H9 (cell line): ENCODE measurements around the gene STAC. TPM values are rescaled to one million over a fixed set of nuclear protein-coding genes. Genes with fewer than 3 reads are reported as not detected.
A peak's percentile ranks its signal among the peaks of the same experiment; 100 is the strongest.

Source experiments
- DNase-seq: peaks from one replicate; pipeline ENCODE4 v3.0.0-alpha.2; 2017
- H2AFZ ChIP-seq: one replicate; pipeline ENCODE4 v1.6.1; 2013; ENCODE audit warnings: mild to moderate bottlenecking, low read length, control low read depth, moderate library complexity
- H2AK5ac ChIP-seq: 2 replicates; pipeline ENCODE4 v1.6.1; 2013; ENCODE audit warnings: low read length, control low read depth, mixed read lengths; ENCODE audit not compliant: insufficient read length
- H2BK120ac ChIP-seq: one replicate; pipeline ENCODE4 v1.6.1; 2013; ENCODE audit warnings: low read depth, mild to moderate bottlenecking, low read length, control low read depth, inconsistent platforms; ENCODE audit not compliant: poor library complexity, severe bottlenecking
- H2BK12ac ChIP-seq: 2 replicates; pipeline ENCODE4 v1.6.1; 2013; ENCODE audit warnings: low read length, control low read depth, mixed read lengths, low read depth; ENCODE audit not compliant: insufficient read length
- H2BK15ac ChIP-seq: 2 replicates; pipeline ENCODE4 v1.6.1; 2013; ENCODE audit warnings: low read depth, low read length, control low read depth
- H2BK20ac ChIP-seq: one replicate; pipeline ENCODE4 v1.6.1; 2013; ENCODE audit warnings: low read depth, mild to moderate bottlenecking, low read length, control low read depth, inconsistent platforms; ENCODE audit not compliant: poor library complexity, severe bottlenecking
- H2BK5ac ChIP-seq: 2 replicates; pipeline ENCODE4 v1.6.1; 2013; ENCODE audit warnings: low read length, control low read depth, mixed read lengths; ENCODE audit not compliant: insufficient read length
- H3K14ac ChIP-seq: 2 replicates; pipeline ENCODE4 v1.6.1; 2013; ENCODE audit warnings: low read length, control low read depth; ENCODE audit not compliant: insufficient read depth
- H3K18ac ChIP-seq: 2 replicates; pipeline ENCODE4 v1.6.1; 2013; ENCODE audit warnings: low read depth, mild to moderate bottlenecking, mixed read lengths, low read length, control low read depth; ENCODE audit not compliant: insufficient read length
- H3K23ac ChIP-seq: 2 replicates; pipeline ENCODE4 v1.6.1; 2013; ENCODE audit warnings: low read length, control low read depth, mixed read lengths, low read depth; ENCODE audit not compliant: insufficient read length
- H3K23me2 ChIP-seq: 2 replicates; pipeline ENCODE4 v1.6.1; 2013; ENCODE audit warnings: low read depth, mild to moderate bottlenecking, mixed read lengths, low read length, control low read depth; ENCODE audit not compliant: insufficient read length, poor library complexity, severe bottlenecking
- H3K27ac ChIP-seq: 2 replicates; pipeline ENCODE4 v1.5.1; 2013; ENCODE audit warnings: low read length, control low read depth, mixed read lengths, low read depth; ENCODE audit not compliant: insufficient read length
- H3K27me3 ChIP-seq: 2 replicates; pipeline ENCODE4 v1.6.1; 2013; ENCODE audit warnings: low read length, control low read depth, inconsistent platforms; ENCODE audit not compliant: insufficient read depth
- H3K4ac ChIP-seq: 2 replicates; pipeline ENCODE4 v1.6.1; 2013; ENCODE audit warnings: low read depth, mild to moderate bottlenecking, control low read depth, inconsistent platforms, low read length, moderate library complexity
- H3K4me1 ChIP-seq: 2 replicates; pipeline ENCODE4 v1.6.1; 2013; ENCODE audit warnings: low read length, control low read depth, inconsistent platforms; ENCODE audit not compliant: insufficient read depth
- H3K4me2 ChIP-seq: 2 replicates; pipeline ENCODE4 v1.6.1; 2013; ENCODE audit warnings: low read length, control low read depth, mixed read lengths; ENCODE audit not compliant: insufficient read length, insufficient read depth
- H3K56ac ChIP-seq: 2 replicates; pipeline ENCODE4 v1.6.1; 2013; ENCODE audit warnings: low read depth, mild to moderate bottlenecking, mixed read lengths, low read length, control low read depth; ENCODE audit not compliant: insufficient read length
- H3K79me1 ChIP-seq: 2 replicates; pipeline ENCODE4 v1.6.1; 2013; ENCODE audit warnings: low read depth, mild to moderate bottlenecking, moderate library complexity, low read length, control low read depth, inconsistent platforms; ENCODE audit not compliant: insufficient read depth, poor library complexity, severe bottlenecking
- H3K79me2 ChIP-seq: 2 replicates; pipeline ENCODE4 v1.6.1; 2013; ENCODE audit warnings: low read length, control low read depth, inconsistent platforms; ENCODE audit not compliant: insufficient read depth
- H3K9ac ChIP-seq: 2 replicates; pipeline ENCODE4 v1.6.1; 2013; ENCODE audit warnings: low read length, control low read depth, mixed read lengths; ENCODE audit not compliant: insufficient read length; ENCODE audit errors: extremely low read depth
- H3K9me3 ChIP-seq: one replicate; pipeline ENCODE4 v1.6.1; 2013; ENCODE audit warnings: low read depth, low read length, inconsistent platforms; ENCODE audit not compliant: control insufficient read depth
- H3T11ph ChIP-seq: one replicate; pipeline ENCODE4 v1.6.1; 2013; ENCODE audit warnings: mild to moderate bottlenecking, low read length, control low read depth, inconsistent platforms
- H4K20me1 ChIP-seq: one replicate; pipeline ENCODE4 v1.6.1; 2013; ENCODE audit not compliant: control insufficient read depth, insufficient read length, insufficient read depth
- H4K5ac ChIP-seq: 2 replicates; pipeline ENCODE4 v1.6.1; 2013; ENCODE audit warnings: low read depth, mild to moderate bottlenecking, mixed read lengths, low read length, control low read depth; ENCODE audit not compliant: insufficient read length
- H4K8ac ChIP-seq: replicated peaks from 2 replicates; pipeline ENCODE4 v1.6.1; 2013; ENCODE audit warnings: low read length, control low read depth, mixed read lengths, low read depth; ENCODE audit not compliant: insufficient read length
- H4K91ac ChIP-seq: 2 replicates; pipeline ENCODE4 v1.6.1; 2013; ENCODE audit warnings: low read depth, mild to moderate bottlenecking, moderate library complexity, mixed read lengths, low read length, control low read depth; ENCODE audit not compliant: insufficient read length
- H3K27ac Mint-ChIP-seq, 3 experiments: 2 replicates in 2 of 3; 3 replicates in 1 of 3; pipeline ENCODE4 v1.8.0; 2020 to 2021; ENCODE audit warnings: mixed read lengths in 3 of 3, mild to moderate bottlenecking in 1 of 3, moderate library complexity in 1 of 3
- H3K27me3 Mint-ChIP-seq: 2 replicates; pipeline ENCODE4 v1.8.0; 2021; ENCODE audit warnings: low read depth, mild to moderate bottlenecking, moderate library complexity, mixed read lengths
- H3K36me3 Mint-ChIP-seq, 3 experiments: 2 replicates in 2 of 3; 3 replicates in 1 of 3; pipeline ENCODE4 v1.8.0; 2020 to 2021; ENCODE audit warnings: low read depth in 3 of 3, mixed read lengths in 3 of 3; ENCODE audit not compliant: insufficient read depth in 1 of 3
- H3K4me1 Mint-ChIP-seq, 2 experiments: 2 replicates each; pipeline ENCODE4 v1.8.0; 2020; ENCODE audit warnings: mixed read lengths in 2 of 2
- H3K4me3 Mint-ChIP-seq, 2 experiments: 2 replicates in 1 of 2; 3 replicates in 1 of 2; pipeline ENCODE4 v1.8.0; 2020 to 2021; ENCODE audit warnings: mild to moderate bottlenecking in 2 of 2, mixed read lengths in 2 of 2, moderate library complexity in 1 of 2
- H3K9me3 Mint-ChIP-seq, 2 experiments: 2 replicates in 1 of 2; 3 replicates in 1 of 2; pipeline ENCODE4 v1.8.0; 2020; ENCODE audit warnings: mild to moderate bottlenecking in 2 of 2, mixed read lengths in 2 of 2, moderate library complexity in 1 of 2
- CTCF ChIP-seq: fragments of 200-600 bp; sonication (generic); conservative IDR thresholded peaks from 3 replicates; pipeline ENCODE4 v1.8.0; 2021; ENCODE audit warnings: antibody characterized with exemption, mild to moderate bottlenecking
- WGBS: extraction: QIAGEN DNeasy Blood & Tissue Kit; methylation state at CpG from one replicate; pipeline ENCODE4 v1.1.7; 2013; ENCODE audit warnings: missing lambda C conversion rate, low lambda C conversion rate, mixed read lengths; ENCODE audit not compliant: insufficient read length; ENCODE audit errors: extremely low coverage; 5-methylcytosine and 5-hydroxymethylcytosine counted together
- total RNA-seq: library from RNA; stranded (reverse); gene quantifications from 2 replicates; pipeline ENCODE4 v1.2.1, GENCODE V29; 2021

STAC gene
- total RNA-seq, 1 experiment from 2014 or later: 3.0 TPM

- Histone ChIP-seq H3T11ph (no peak overlapping the region), H4K20me1 (no peaks in the 10 kb centered on the region), H2BK20ac (no peak overlapping the region), H3K9ac (no peak overlapping the region), H4K8ac (no peak overlapping the region), H3K18ac (no peak overlapping the region), H3K79me2 (no peaks in the 10 kb centered on the region), H2BK120ac (no peak overlapping the region), H2BK5ac (no peak overlapping the region), H3K9me3 (no peaks in the 10 kb centered on the region), H4K91ac (no peak overlapping the region), H2AK5ac (no peak overlapping the region), H3K4ac (no peak overlapping the region), H3K23me2 (no peaks in the 10 kb centered on the region), H3K4me1 (no peaks in the 10 kb centered on the region; the same call in 1 of the 2 replicates), H3K14ac (no peak overlapping the region), H4K5ac (no peak overlapping the region), H3K4me2 (no peak overlapping the region), H2BK15ac (no peak overlapping the region), H3K79me1 (no peaks in the 10 kb centered on the region), H3K27me3 (no peaks in the 10 kb centered on the region), H3K56ac (no peak overlapping the region), H2AFZ (no peak overlapping the region), H3K23ac (no peak overlapping the region), H2BK12ac (no peak overlapping the region), H3K27ac (no peak overlapping the region)
- Mint-ChIP-seq H3K27me3 (no peaks in the 10 kb centered on the region), H3K36me3 (peaks cover 0 to 3% (median 2%) of the 10 kb centered on the region in 3 experiments; a peak in 4 of 7 replicates), H3K4me1 (peaks cover 0 to 6% of the 10 kb centered on the region in 2 experiments; a peak in 2 of 4 replicates), H3K9me3 (no peaks in the 10 kb centered on the region), H3K4me3 (no peak overlapping the region), H3K27ac (peak overlapping the region in 1 of 3 experiments; percentile 46; a peak in 2 of 7 replicates)
- no CpG with 5 or more reads among the region's 10 CpGs for WGBS
- DNase-seq: no peak
- TF ChIP-seq CTCF: no peak
These were observed 62.9 kb downstream of the STAC start for GRCh38 chr3:36443028-36443686.
